Measurements from ENCODE around the gene DPYSL4. TPM values are rescaled to one million over a fixed set of nuclear protein-coding genes. Genes with fewer than 3 reads are reported as not detected.

DPYSL4 gene
- polyA plus RNA-seq, 10 donors, result 1.6 to 4.9 (median 3.5) TPM

GRCh38 chr10:132163278-132163765, 23.4 kb upstream of the DPYSL4 start:
- no peak for DNase-seq

- DNase-seq, result no peak
These were observed 22.8 kb upstream of the DPYSL4 start for GRCh38 chr10:132163826-132164515.

- no peak for DNase-seq
These were observed 21.9 kb upstream of the DPYSL4 start for GRCh38 chr10:132164761-132165278.

GRCh38 chr10:132165416-132165980, 21.2 kb upstream of the DPYSL4 start:
- no peak for DNase-seq

- no peak for DNase-seq
These were observed 20.4 kb upstream of the DPYSL4 start for GRCh38 chr10:132166216-132166950.

GRCh38 chr10:132167041-132167674, 19.6 kb upstream of the DPYSL4 start:
- DNase-seq, result no peak

GRCh38 chr10:132167976-132168375, 18.8 kb upstream of the DPYSL4 start:
- DNase-seq, result no peak

- no peak for DNase-seq
These were observed 18.1 kb upstream of the DPYSL4 start for GRCh38 chr10:132168571-132169030.

GRCh38 chr10:132169031-132169765, 17.6 kb upstream of the DPYSL4 start:
- DNase-seq, result no peak

- no peak for DNase-seq
These were observed 16.8 kb upstream of the DPYSL4 start for GRCh38 chr10:132169766-132170560.

GRCh38 chr10:132170561-132171361, 16.0 kb upstream of the DPYSL4 start:
- DNase-seq, result no peak

GRCh38 chr10:132172091-132173066, 14.4 kb upstream of the DPYSL4 start:
- DNase-seq, result no peak

- no peak for DNase-seq
These were observed 13.6 kb upstream of the DPYSL4 start for GRCh38 chr10:132173185-132173584.

- no peak for DNase-seq
These were observed 12.5 kb upstream of the DPYSL4 start for GRCh38 chr10:132174237-132174636.

GRCh38 chr10:132175408-132175807, 11.3 kb upstream of the DPYSL4 start:
- no peak for DNase-seq

- no peak for DNase-seq
These were observed 10.7 kb upstream of the DPYSL4 start for GRCh38 chr10:132175907-132176581.

GRCh38 chr10:132176623-132177500, 9.9 kb upstream of the DPYSL4 start:
- DNase-seq, result no peak

Measured in muscle of back (tissue), 11 donors.